IPS-NIHi7 (cell line): Measurements from ENCODE around the gene ZNF746.
"Not testable (repeated sequence)": the region's sequence is repeated elsewhere in the genome, so short reads cannot be mapped to it uniquely, and the experiment has no call there.

Experiments used
- DNase-seq: peaks from one replicate; pipeline ENCODE4 v3.0.0; 2012; ENCODE audit warnings: mixed read lengths; ENCODE audit errors: extremely low spot score

ZNF746 gene

DNA sequence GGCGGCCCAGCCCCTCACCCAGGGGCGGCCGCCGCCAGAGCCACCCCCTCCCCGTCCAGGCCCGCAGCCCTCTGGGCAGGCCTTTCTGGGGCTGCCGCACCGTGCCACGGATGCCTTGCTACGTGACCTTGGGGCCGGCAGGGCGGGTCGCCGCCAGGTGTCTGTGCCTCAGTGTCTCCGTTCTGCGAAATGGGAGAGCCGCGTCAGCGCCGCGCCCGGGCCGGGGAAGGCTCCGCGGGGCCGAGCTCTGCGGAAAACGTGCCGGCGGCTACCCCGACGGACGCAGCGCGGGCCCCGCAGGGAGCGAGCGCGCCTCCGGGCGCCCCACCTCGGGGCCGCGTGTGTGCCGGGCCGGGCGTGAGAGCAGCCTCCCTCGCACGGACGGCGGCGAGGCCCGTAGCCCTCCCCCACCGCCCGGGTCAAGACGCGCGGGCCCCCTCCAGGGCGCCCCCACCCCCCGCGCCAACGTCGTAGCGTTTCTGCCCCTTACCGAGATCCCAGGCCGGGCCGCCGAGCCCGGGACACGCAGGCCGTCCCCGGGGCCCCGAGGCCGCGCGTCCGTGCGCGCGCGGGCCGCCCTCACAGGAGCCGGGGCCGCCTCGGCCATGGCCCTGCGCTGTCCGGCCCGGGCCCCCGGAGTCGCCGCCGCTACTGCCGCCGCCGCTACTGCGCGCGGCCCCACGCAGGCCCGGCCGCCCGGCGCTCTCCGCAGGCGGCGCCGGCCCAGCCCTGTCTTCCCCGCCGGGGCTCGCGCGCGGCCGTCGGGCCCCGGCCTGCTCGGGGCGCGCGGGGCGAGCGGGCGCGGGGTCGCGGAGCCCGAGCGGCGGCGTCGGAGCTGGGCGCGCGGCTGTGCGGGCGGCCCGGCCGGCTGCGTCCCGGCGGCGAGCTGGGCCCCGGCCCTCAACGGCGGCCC is 37.8 kb downstream of the ZNF746 start:
- DNase-seq = peak; percentile 50

DNA sequence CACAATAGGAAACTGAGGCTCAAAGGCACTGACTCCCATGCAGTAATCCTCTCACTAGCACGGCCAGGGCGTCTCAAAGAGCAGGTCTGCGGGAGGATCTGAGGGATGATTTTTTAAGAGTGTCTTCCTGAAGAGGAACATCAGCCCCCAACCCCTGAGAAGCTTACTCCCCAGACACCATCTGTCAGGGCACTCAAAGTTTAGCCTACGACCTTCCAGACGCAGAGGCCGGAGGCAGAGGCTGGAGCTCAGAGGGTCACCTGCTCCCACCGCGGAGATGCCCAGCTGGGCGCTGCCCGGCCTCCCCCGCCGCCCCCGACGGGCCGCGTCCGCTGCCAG is 38.4 kb downstream of the ZNF746 start:
- DNase-seq = no peak

DNA sequence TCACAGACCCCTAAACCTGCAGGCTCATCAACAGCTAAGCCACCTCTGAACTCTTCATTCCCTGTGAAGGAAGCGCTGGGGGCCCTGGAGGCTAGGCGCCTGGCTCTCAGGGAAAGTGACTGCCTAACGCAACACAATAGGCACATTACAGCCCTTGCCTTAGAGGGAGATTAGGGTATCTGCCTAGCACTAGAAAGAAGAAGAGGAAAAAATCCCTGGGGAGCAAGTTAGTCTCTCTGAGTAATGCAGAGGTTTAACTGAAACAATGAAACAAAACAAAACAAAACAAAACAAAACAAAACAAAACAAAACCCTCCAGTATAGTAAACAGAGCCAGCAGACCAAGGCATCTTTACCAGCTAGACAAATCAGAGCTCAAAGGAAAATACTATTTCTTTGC is 39.4 kb downstream of the ZNF746 start:
- DNase-seq = no peak

DNA sequence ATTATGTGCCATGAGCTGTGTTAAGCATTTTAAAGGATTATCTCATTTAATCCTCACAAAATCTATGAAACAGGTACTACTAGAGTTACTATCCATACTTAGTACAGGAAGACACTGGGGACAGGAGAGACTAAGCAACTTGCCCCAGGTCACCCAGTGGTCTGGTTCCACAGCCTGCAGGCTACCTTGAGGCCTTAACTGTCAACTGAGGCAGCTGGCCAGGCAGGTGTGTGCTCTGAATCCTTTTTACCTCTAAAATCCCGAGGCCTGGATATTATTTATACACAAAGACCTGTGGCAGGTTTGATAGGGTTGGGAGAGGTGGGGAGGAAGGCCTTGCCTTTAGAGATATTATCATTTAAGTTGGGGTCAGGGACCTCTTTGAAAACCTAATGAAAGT is 39.8 kb downstream of the ZNF746 start:
- no peak for DNase-seq

DNA sequence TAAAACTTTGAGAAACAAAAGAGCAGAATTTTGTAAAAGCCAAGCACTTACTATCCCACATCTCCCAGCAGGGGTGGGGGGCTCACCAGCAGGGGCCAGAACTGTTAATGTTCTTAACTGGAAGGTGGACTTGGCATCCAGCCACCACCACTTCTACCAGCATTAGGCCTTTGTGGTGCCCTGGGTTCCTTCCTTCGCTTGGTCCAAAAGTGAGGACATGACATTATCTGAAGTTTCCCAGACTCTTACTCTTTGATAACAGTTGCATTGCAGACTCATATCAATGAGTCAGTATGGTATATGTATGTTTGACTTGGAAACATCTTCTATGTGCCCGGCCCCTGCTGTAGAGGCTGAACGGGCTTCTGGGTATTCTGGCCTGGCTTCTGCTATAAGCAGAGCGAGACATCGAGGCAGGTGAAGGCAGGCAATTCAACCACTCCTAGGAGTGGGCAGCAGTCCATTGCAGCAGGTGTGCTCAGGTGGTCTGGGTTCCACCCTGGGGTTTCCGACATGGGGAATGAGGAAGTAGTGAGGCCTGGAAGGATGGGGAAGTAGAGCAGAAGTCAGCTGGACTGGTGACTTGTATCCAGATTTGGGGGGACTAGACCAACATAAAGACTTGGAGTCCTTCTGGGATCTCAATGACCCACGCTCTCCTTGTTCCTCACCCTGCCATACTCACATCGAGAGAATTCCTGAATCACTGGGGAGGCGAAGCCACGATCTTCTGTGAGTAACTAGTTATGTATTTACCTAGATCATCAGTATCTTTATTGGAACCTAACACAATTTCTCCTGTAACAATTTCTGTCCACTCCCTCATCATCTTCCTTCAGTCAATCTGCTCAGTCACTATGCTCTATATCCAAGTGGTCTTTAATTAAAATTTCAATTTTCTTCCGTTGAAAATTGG is 40.8 kb downstream of the ZNF746 start:
- no peak for DNase-seq

DNA sequence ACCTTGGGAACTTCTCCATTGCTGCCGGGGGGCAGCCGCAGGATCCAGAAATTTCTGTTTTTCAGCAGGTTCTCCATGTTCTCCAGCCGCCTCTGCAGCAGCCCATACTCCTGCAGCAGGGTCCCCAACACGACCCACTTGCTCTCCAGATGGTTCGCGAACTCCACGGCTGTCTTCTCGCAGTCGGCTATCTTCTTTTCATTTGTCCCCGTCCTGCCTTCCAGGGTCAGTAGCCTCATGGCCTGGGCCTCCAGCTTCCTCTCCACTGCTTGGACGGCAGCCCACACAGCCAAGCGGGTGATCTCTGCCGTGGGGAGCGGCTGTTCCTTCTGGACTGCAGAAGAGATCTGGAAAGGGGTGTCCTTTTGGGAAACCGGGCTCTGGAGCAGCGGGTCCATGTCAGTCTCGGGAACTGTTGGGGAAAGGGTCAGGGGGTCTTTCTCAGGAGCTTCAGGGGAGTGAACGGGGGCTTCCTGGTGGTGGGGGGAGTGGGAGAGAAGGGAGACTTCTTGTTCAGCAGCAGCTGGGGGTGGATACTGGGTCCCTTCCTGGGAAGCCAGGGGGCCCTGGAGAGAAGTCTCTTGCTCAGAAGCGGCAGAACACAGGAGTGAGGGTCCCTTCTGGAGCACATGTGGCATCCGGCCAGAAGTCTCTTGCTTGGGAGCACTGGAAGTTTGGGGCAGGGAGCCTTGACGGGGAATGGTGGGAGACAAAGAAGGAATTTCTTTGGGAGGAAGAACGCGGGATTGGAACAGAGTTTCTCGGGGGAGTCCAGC is 42.2 kb downstream of the ZNF746 start:
- DNase-seq = no peak

DNA sequence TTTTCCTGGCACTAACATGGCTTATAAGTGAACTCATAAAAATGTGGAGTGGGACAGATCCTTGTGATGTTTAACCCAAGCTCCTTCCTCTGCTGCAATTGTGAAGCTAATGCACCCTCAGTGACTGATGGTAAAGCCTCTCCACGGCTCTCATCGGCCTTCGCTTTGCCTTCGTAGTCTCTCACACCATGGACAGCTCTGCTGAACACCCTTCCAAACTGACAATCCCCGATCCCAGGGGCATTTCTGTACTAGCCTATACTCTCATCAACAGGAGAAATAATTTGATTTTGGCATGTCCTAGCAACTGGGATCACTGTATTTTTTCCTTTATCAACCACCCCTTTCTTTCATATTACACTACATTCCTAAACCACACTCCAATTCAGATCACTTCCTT is 42.9 kb downstream of the ZNF746 start:
- no peak for DNase-seq

DNA sequence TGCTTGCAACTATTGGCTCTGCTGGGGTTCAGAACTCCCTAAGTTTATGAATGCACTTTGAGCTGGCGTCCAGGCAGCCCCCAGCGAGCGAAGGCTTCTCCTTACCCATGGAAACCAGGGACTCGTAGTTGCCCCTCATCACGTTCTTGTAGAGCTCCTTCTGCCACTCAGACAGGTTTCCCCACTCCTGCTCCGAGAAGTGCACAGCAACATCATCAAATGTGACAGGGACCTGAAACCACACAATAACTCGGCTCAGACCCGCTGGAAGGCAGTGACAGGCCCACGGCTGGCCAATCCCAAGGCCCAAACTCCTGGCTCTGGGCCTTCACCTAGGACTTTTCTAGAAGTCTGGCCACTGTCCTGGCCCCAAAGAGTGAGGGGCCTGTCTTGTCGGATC is 43.6 kb downstream of the ZNF746 start:
- no peak for DNase-seq

DNA sequence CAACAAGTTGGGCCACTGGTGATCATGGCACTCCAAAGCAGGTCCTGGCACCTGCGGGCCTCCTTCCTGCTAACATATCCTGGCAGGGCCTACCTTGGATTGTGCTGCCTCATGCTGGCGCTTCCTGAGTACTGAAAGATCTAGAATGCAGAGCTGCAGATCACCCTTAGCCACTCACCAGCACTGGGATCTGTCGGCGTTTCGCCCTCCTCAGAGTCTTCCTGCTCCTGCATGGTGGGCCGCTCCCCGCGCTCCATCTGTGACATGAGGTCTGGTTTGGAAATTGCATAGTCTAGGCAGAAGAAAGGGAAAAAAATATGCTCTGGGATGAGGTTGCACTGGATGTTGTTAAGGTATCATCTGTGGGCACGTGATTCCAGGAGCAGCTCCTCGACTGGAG is 46.8 kb downstream of the ZNF746 start:
- DNase-seq = no peak

DNA sequence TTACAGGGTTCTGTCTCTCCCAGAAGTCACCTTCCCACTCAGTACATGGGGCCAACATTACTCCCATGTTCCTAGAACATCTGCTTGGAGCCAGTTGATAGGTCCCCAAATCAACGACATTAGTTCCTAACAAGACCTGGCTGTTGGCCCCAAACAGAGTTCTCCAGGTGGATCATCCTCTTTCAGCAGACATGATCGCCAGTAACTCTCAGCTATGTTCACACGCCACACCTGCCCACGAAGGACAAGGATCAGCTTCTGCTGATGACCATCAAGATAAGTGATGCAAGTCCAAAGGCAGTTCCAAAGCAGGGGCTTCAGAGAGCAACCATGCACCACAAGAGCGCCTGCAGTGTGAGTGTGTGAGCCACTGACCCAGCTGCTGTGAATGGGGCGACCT is 47.7 kb downstream of the ZNF746 start:
- DNase-seq = no peak

DNA sequence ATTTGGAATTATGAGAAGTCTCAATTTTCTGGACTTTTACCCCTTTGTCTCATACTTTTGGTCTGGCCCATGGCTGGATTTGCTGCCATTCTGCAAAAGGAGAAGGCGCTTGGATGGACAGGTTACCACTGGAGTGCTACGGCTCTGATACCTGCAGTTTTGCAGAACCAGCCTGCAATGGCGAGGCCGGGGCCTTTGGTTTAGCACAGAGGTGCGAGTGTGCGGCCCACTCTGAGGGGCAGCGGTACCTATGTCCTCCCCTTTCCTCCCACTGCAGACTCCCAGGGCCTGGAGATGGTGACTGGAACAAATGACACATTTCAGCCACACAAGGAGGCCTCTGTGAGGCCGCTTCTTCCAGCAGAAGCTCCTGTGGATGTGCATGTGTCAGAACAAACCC is 48.6 kb downstream of the ZNF746 start:
- no peak for DNase-seq

DNA sequence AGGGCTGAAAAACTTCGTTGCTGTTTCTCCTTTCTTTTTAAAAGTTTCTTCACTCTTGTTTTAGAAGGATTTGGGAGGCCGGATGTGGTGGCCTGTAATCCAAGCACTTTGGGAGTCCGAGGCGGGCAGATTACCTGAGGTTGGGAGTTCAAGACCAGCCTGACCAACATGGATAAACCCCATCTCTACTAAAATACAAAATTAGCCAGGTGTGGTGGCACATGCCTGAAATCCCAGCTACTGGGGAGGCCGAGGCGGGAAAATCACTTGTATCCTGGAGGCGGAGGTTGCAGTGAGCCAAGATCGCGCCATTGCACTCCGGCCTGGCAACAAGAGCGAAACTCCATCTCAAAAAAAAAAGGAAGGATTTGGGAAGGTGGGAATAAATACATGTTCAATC is 51.6 kb downstream of the ZNF746 start:
- not testable (repeated sequence) for DNase-seq

DNA sequence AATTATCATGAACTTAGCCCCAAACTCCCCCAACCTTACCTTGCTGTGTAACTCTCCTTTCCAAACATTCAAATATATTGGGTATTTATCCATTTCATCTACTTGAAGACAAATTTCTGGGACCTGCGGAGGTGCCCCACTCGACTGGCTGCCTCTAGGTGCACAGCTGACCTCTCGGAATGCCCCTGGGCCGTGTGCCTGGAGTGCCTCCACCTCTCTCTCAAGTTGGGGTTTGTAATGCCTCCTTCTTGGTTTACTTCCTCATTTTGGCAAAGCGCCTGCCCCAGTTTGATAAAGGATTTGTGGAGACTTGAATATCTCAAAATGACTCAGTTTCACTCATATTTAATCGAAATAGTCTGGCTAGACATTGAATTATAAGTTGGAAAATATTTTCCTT is 53.3 kb downstream of the ZNF746 start:
- DNase-seq = no peak

DNA sequence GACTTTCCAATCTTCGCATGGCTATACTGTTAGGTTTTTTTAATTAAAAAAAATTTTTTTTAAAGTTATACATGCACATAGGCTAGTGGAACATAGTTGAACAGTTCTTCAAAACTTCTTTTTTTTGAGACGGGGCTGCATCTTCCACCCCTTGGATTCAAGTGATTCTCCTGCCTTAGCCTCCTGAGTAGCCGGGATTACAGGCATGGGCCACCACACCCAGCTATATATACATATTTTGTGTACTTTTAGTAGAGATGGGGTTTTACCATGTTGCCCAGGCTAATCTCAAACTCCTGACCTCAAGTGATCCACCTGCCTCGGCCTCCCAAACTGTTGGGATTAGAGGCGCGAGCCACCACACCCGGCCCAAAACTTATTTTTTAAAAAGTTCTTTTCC is 54.1 kb downstream of the ZNF746 start:
- DNase-seq = no peak

DNA sequence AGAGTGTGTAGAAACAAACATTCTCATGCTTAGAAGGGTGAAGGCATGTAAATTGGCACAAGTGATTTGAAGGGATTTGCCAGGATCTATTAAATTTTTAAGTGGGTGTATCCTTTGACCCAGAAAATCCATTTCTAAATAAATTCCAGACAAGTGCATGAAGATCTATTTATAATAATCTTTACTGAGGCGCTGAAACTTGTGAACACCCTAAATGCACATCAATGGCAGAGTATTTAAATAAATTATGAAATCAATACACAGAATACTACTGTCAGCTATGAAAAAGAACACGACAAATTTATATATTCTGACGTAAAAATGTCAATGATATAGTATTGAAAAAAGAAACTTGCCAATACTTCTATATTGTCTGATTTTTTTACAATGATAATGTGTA is 54.7 kb downstream of the ZNF746 start:
- DNase-seq = no peak

DNA sequence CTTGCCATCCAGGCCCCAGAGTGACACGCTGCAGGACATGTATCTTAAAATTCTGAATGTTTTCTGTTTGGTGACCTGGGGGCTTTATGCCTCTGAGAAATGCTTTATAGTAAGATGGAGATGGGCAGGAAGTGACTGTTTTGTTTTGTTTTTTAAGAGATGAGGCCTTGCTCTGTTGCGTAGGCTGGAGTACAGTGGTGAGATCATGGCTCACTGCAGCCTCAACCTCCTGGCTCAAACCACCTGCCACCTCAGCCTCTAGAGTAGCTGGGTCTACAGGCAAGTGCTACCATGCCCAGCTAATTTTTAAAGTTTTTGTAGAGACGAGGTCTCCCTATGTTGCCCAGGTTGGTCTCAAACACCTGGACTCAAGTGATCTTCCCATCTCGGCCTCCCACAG is 57.4 kb downstream of the ZNF746 start:
- no peak for DNase-seq

DNA sequence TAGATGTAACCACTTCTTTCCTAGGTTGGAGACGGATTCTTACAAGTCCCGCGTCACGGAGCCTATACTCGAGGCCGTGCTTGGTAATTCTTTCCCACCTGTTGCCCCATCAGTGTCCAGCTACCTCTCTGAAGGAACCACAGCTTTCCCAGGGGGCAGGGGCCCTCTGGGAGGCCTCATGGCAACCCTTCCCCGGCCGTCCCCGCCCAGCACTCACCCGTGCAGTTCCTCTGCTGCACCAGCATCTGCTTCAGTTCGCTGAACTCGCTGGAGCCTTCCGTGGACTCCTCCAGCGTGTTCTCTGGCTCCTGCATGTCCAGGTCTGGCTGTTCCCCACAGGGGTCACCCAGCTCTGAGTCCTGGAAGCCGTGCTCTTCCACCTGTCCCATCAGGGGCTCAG is 61.3 kb downstream of the ZNF746 start:
- DNase-seq = no peak

DNA sequence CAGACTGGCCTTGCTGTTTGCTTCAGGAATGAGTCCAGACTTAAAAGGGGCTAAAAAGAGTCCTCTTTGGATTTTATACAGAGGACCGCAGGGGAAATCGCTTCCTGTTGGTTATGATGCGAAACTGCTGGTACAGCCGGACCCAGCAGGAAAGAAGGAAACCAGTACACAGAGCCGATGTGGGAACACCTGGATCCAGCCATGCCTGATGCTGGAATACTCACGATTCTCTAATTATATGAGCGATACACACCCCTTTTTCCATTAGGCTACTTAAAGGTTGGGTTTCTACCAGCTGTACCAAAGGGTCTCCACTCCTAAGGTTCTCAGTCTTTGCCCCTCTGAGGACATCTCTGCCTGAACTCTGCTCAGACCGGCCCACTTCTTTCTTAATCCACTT is 64.5 kb downstream of the ZNF746 start:
- DNase-seq = no peak

DNA sequence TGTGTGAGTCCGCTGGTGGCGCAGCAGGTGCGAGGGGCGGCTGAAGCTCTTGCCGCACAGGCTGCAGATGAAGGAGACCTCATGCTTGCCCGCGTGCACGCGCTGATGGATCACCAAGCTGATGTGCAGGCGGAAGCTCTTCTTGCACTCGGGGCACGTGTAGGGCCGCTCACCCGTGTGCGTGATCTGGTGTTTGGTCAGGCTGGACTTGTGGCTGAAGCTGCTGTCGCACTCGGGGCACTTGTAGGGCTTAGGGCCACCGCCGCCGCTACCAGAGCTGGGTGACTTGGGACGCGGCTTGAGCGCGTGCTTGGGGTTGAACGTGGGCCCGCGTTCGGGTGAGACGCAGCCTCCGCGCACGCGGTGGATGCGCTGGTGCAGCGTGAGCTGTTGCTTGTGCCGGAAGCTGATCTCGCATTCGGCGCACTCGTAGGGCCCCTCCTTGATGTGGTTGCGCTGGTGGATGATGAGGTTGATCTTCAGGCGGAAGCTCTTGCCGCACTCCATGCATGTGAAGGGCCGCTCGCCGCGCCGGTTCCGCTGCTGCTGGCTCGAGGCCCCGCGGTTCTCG is 65.4 kb downstream of the ZNF746 start:
- DNase-seq = no peak

DNA sequence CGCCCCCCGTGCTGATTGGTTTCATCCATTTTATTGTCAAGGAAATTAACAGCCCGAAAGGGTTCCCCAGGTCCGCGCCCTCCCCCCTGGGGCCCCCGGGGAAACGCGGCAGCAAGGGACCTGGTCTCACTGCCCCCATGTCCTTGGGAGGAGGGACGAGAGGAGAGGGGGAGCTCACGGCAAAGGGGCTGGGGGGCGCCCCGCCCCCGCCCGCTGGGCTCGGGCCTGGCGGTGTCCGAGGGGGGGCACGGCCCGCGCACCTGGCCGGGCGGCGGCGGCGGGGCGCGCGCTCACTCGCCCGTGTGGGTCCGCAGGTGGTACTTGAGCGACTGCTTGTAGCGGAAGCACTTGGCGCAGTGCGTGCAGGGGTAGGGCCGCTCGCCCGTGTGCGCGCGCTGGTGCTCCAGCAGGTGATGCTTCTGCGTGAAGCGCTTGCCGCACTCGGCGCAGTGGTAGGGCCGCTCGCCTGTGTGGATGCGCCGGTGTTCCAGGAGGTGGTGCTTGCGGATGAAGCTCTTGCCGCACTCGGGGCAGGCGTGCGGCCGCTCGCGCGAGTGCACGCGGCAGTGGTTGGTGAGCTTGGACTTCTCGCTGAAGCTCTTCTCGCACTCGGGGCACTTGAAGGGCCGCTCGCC is 66.0 kb downstream of the ZNF746 start:
- no peak for DNase-seq

DNA sequence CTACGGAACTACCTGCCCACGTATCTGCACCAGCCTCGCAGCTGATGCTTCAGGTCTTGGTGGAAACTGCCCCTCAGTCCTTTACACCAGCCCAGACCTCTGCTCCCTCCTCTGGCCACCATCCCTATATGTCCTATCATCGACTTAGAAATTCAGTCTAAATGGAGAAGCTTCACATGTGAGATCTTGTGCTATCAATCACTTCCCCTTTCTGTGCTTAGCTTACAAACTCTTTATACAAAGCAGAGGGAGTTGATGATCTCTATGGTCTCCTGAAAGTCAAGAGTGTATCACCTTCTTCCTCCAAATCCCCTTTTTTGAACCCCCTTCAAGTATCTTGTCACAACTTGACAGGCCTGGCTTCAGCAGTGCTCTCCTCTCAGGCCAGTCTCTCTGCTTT is 67.4 kb downstream of the ZNF746 start:
- DNase-seq = no peak
